ENCODE measurements around the gene EEPD1. TPM values are rescaled to one million over a fixed set of nuclear protein-coding genes. Genes with fewer than 3 reads are reported as not detected.

Gene EEPD1
- total and polyA plus RNA-seq, 8 donors, result 14.0 to 134 (median 19.4) TPM

DNA sequence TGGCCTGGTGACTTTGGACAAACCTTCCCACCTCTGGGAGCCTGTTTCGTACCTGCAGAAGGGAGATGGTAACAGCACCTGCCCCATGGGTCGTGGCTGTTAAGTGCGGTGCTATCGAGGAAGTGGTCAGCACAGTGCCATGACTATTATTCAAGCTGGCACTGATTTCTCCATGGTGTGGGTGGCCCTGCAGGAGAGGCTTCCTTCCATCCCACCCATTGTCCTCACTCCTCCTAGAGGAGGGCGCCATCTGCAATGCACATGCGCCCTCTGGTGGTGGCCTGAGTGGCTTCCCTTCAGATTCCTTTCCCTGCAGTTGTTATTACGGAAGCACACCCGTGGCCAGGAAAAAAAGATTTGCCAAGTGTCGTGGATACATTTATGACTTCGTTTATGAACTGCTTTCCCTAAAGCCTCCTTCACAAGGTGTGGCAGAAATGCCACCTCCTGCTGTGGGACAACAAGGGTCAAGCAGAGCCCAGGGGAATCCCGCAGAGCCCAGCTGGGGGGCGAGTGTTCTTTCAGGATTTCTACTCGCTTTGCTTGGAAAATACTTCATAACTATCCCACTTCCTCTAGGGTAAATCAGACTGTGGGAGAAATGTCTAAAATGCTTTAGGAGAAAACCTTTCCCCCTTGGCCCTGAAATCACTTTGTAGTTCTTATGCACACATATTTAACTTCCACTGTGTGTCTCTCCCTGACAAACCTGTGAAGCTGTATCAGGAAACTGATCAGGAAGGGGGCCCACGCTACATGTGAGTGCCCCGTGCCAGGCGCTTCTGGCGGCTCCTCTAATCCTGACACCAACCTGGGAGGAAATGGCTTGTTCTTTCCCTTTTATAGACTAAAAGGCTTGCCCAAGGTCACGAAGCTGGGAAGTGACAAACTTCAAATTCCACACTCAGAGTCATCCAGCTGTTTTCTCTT lies 138.6 kb downstream of the EEPD1 start:
- peak; percentile 91 to 95 for DNase-seq
- H3K4me3 ChIP-seq, result peak overlapping the region; percentile 10 to 34 (median 32)

DNA sequence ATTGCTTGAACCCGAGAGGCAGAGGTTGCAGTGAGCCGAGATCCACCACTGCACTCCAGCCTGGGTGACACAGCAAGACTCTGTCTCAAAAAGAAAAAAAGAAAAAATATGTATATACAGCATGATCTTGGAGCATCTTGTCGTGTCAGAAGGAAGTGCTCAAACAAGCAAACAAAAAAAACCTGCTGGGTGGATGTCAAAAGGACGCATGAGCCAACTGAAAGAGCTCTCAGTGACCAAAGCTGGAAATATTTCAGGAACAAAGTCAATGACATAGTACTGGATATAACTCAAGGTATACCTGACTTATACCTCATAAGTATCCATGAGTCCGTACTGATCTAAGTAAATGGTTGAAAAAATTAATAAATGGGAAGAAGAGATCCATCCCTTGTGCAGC lies 142.0 kb downstream of the EEPD1 start:
- H3K9me3 ChIP-seq, result no peaks in the 10 kb centered on the region
- TF ChIP-seq EP300 (IDR thresholded peaks at IDR 0.05) (no peak), POLR2AphosphoS5 (IDR thresholded peaks at IDR 0.05) (no peak), POLR2A (IDR thresholded peaks at IDR 0.05) (no peak)
- DNase-seq, result no peak
- peaks cover 24 to 30% (median 26%) of the 10 kb centered on the region in 4 donors for H3K4me1 ChIP-seq
- no peak overlapping the region for H3K4me3 ChIP-seq
- H3K27me3 ChIP-seq, result no peaks in the 10 kb centered on the region
- peaks cover 0 to 35% (median 31%) of the 10 kb centered on the region in 4 donors for H3K36me3 ChIP-seq
- H3K27ac ChIP-seq, result no peak overlapping the region
- WGBS, 5 donors, result 60 to 84% (median 75%) methylated on average over 5 of the region's 5 CpGs
- intact Hi-C loops (cut with DNase I; ENCODE audit: low total_unique reads), result loop anchor here (10.0 kb wide), 1 partner anchor 140 kb away; the partner anchor contains the start of gene EEPD1

More for the DNA sequence above, 138.6 kb downstream of the EEPD1 start:
- WGBS, 5 donors, result 16 to 21% (median 17%) methylated on average over 17 to 18 of the region's 18 CpGs
- Histone ChIP-seq H3K27me3 (no peaks in the 10 kb centered on the region), H3K36me3 (peaks cover 0 to 18% (median 10%) of the 10 kb centered on the region in 4 donors), H3K4me1 (peaks cover 30 to 51% (median 37%) of the 10 kb centered on the region in 4 donors), H3K9me3 (no peaks in the 10 kb centered on the region), H3K27ac (peak overlapping the region; percentile 63 to 89 (median 85))
- TF ChIP-seq POLR2A (IDR thresholded peaks at IDR 0.05) (no peak), EP300 (IDR thresholded peaks at IDR 0.05) (no peak), POLR2AphosphoS5 (IDR thresholded peaks at IDR 0.05) (peak in 2 of 3 donors; percentile 45 to 81)
- TF ChIP-seq, protein P1, sequence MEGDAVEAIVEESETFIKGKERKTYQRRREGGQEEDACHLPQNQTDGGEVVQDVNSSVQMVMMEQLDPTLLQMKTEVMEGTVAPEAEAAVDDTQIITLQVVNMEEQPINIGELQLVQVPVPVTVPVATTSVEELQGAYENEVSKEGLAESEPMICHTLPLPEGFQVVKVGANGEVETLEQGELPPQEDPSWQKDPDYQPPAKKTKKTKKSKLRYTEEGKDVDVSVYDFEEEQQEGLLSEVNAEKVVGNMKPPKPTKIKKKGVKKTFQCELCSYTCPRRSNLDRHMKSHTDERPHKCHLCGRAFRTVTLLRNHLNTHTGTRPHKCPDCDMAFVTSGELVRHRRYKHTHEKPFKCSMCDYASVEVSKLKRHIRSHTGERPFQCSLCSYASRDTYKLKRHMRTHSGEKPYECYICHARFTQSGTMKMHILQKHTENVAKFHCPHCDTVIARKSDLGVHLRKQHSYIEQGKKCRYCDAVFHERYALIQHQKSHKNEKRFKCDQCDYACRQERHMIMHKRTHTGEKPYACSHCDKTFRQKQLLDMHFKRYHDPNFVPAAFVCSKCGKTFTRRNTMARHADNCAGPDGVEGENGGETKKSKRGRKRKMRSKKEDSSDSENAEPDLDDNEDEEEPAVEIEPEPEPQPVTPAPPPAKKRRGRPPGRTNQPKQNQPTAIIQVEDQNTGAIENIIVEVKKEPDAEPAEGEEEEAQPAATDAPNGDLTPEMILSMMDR (IDR thresholded peaks at IDR 0.05), result peak in 6 of 7 experiments; percentile 89 to 99 (median 97)
- intact Hi-C loops (cut with DNase I; ENCODE audit: low total_unique reads), result loop anchor here (2.0 to 10.0 kb wide), 2 partner anchors 137 to 307 kb away; partner anchors contain the start of gene EEPD1

DNA sequence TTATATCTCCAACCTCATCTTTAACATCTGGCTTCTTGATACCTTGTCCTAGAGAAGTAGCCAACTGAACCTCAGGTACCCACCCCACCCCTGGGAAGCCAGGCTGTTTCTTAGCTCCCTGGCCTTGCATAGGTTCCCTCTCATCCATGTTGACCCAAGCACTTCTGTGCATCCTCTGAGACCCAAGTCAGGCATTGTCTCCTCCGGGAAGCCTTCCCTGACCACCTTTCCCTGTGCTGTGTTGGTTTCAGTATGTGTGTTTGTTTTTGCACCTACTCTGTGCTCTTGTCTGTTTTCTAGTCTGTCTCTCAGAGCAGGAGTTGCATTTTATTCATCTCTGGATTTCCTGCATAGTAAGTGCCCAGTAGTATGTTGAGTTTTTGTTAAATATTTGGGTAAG lies 143.2 kb downstream of the EEPD1 start:
- WGBS, 5 donors, result 85 to 100% (median 89%) methylated on average over 1 of the region's 1 CpG
- Histone ChIP-seq H3K4me1 (peaks cover 13 to 30% (median 25%) of the 10 kb centered on the region in 4 donors), H3K4me3 (no peak overlapping the region), H3K27me3 (no peaks in the 10 kb centered on the region), H3K9me3 (no peaks in the 10 kb centered on the region), H3K36me3 (peaks cover 0 to 40% (median 33%) of the 10 kb centered on the region in 4 donors), H3K27ac (no peak overlapping the region)
- no peak for TF ChIP-seq POLR2A (IDR thresholded peaks at IDR 0.05)
- no peak for TF ChIP-seq EP300 (IDR thresholded peaks at IDR 0.05)
- TF ChIP-seq, protein P1 (IDR thresholded peaks at IDR 0.05), result no peak
- no peak for TF ChIP-seq POLR2AphosphoS5 (IDR thresholded peaks at IDR 0.05)
- no peak for DNase-seq
- intact Hi-C loops (cut with DNase I; ENCODE audit: low total_unique reads), result loop anchor here (10.0 kb wide), 1 partner anchor 141 kb away; the partner anchor contains the start of gene EEPD1

GRCh38 chr7:36297364-36298009 lies 144.4 kb downstream of the EEPD1 start:
- no peak for DNase-seq
- TF ChIP-seq, protein P1 (IDR thresholded peaks at IDR 0.05), result no peak
- TF ChIP-seq POLR2A (IDR thresholded peaks at IDR 0.05), result no peak
- TF ChIP-seq POLR2AphosphoS5 (IDR thresholded peaks at IDR 0.05), result no peak
- no peak for TF ChIP-seq EP300 (IDR thresholded peaks at IDR 0.05)
- no peaks in the 10 kb centered on the region for H3K9me3 ChIP-seq
- H3K36me3 ChIP-seq, result peaks cover 0 to 40% (median 33%) of the 10 kb centered on the region in 4 donors
- whole genome bisulfite sequencing, 5 donors, result 93 to 98% (median 97%) methylated on average over 7 of the region's 7 CpGs
- intact Hi-C loops (cut with DNase I; ENCODE audit: low total_unique reads), result loop anchor here (10.0 kb wide), 1 partner anchor 143 kb away; the partner anchor contains the start of gene EEPD1
- H3K27ac ChIP-seq, result no peak overlapping the region
- no peak overlapping the region for H3K4me3 ChIP-seq
- H3K27me3 ChIP-seq, result no peaks in the 10 kb centered on the region
- peaks cover 9 to 28% (median 18%) of the 10 kb centered on the region in 4 donors for H3K4me1 ChIP-seq
